ENCODE results near the gene STIP1. TPM values are rescaled to one million over a fixed set of nuclear protein-coding genes. Genes with fewer than 3 reads are reported as not detected.

The STIP1 gene
- total and polyA plus RNA-seq, 2 donors (not counting 1 experiment from before 2014, with no cell fraction given) = 49.8 to 78.7 TPM

DNA sequence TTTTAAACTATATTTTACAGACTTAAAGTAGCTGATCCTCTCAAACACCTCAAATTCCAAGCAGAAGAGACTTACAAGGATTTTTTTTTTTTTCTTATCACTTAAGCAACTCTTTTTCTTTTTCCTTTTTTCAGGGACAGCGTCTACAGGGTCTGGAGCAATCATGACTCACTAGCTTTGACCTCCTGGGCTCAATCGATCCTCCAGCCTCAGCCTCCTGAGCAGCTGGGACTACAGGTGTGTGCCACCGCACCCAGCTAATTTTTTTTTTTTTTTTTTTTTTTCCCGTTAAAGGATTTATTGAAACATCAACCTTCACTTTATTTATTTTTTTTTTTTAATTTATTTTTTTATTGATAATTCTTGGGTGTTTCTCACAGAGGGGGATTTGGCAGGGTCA, 15.6 kb upstream of the STIP1 start:
- Mint-ChIP-seq H3K27me3 (no peaks in the 10 kb centered on the region), H3K9me3 (ENCODE audit: insufficient read depth) (no peaks in the 10 kb centered on the region), H3K4me3 (no peak overlapping the region), H3K4me1 (peaks cover 5% of the 10 kb centered on the region), H3K27ac (no peak overlapping the region)
- H3K9ac ChIP-seq (ENCODE audit: low read length) = no peak overlapping the region
- peaks cover 0 to 4% (median 0%) of the 10 kb centered on the region in 3 donors for H3K9me3 ChIP-seq (ENCODE audit: control extremely low read depth in 1 of 3, control insufficient read depth in 2 of 3, insufficient read depth in 1 of 3, low read length in 2 of 3)
- H3K4me2 ChIP-seq (replicated peaks; ENCODE audit: low read depth, low read length, poor library complexity, severe bottlenecking) = no peak overlapping the region
- H3K27ac ChIP-seq (ENCODE audit: low read length in 2 of 2) = no peak overlapping the region
- 86% methylated on average over 1 of the region's 4 CpGs for WGBS (ENCODE audit: insufficient coverage)
- no peaks in the 10 kb centered on the region for H3K27me3 ChIP-seq (replicated peaks in 1 of 4; ENCODE audit: control extremely low read depth in 1 of 4, control insufficient read depth in 3 of 4, insufficient read depth in 4 of 4, low read length in 3 of 4)
- ChIA-PET POLR2A (interaction anchor here (0.7 kb wide), 1 partner anchor 12 kb away, joined by 3 read pairs; no protein-coding TSS in a partner anchor), CTCF (interaction anchor here (0.7 to 1.6 kb wide), 3 partner anchors 34 to 748 kb away, joined by 3 read pairs; no protein-coding TSS in a partner anchor)
- DNase-seq = no peak
- TF ChIP-seq, protein P1, sequence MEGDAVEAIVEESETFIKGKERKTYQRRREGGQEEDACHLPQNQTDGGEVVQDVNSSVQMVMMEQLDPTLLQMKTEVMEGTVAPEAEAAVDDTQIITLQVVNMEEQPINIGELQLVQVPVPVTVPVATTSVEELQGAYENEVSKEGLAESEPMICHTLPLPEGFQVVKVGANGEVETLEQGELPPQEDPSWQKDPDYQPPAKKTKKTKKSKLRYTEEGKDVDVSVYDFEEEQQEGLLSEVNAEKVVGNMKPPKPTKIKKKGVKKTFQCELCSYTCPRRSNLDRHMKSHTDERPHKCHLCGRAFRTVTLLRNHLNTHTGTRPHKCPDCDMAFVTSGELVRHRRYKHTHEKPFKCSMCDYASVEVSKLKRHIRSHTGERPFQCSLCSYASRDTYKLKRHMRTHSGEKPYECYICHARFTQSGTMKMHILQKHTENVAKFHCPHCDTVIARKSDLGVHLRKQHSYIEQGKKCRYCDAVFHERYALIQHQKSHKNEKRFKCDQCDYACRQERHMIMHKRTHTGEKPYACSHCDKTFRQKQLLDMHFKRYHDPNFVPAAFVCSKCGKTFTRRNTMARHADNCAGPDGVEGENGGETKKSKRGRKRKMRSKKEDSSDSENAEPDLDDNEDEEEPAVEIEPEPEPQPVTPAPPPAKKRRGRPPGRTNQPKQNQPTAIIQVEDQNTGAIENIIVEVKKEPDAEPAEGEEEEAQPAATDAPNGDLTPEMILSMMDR (IDR thresholded peaks at IDR 0.05) = no peak
- no peak for TF ChIP-seq EZH2 (IDR thresholded peaks at IDR 0.05; ENCODE audit: borderline replicate concordance, insufficient read depth, low read depth, low read length, poor library complexity, severe bottlenecking)
- H3K36me3 ChIP-seq (replicated peaks in 1 of 2; ENCODE audit: control extremely low read depth in 1 of 2, control insufficient read depth in 1 of 2, extremely low read depth in 1 of 2, insufficient read depth in 2 of 2, low read length in 1 of 2) = no peaks in the 10 kb centered on the region
- H2AFZ ChIP-seq (ENCODE audit: insufficient read depth, low read depth, low read length, poor library complexity, severe bottlenecking) = no peak overlapping the region
- H3K79me2 ChIP-seq (ENCODE audit: control insufficient read depth, insufficient read depth, low read length) = no peaks in the 10 kb centered on the region
- ATAC-seq (ENCODE audit: low read depth) = no peak
- intact Hi-C loops (cut with micrococcal nuclease) = no loop called here
- no peaks in the 10 kb centered on the region for H4K20me1 ChIP-seq (ENCODE audit: control insufficient read depth, insufficient read depth, low read length, poor library complexity, severe bottlenecking)
- H3K4me1 ChIP-seq (ENCODE audit: control insufficient read depth in 2 of 2, insufficient read depth in 2 of 2, low read length in 2 of 2) = peaks cover 3 to 5% of the 10 kb centered on the region in 2 donors
- H3K4me3 ChIP-seq (ENCODE audit: control extremely low read depth in 1 of 5, extremely low read depth in 1 of 5, insufficient read depth in 1 of 5, low read depth in 2 of 5, low read length in 4 of 5) = no peak overlapping the region

DNA sequence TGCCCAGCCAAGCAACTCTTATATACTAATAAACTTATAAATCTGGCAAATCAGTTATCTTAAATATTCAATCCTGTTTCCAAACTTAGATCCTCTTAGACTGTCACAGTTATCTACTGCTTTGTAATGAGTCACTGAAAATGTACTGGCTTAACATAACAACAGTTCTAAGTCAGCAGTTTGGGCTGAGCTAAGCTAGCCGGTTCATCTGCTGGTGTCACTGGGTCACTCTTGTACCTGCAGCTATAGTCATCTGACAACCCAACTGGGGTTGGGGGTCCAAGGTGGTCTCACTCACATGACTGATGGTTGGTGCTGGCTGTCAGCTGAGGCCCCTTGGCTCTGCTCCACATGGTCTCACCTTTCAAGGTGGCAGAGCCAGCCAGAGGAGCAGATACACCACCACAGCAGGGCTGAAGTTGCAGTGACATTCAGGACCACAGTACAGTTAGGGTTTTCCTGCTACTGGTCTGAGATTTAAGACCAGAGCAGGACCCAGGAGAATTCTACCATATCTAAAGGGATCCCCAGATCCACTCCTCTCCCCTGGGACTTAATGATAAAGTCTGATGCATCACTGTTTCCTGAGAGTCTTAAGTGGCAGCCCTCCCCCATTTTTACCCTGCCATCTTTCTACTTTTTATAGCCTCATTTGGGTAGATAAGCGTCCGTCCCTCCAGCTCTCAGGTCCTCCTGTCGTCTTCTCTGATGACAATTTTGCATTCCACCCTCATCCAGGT, 12.2 kb upstream of the STIP1 start:
- Histone ChIP-seq H3K4me2 (replicated peaks; ENCODE audit: low read depth, low read length, poor library complexity, severe bottlenecking) (no peak overlapping the region), H3K36me3 (replicated peaks in 1 of 2; ENCODE audit: control extremely low read depth in 1 of 2, control insufficient read depth in 1 of 2, extremely low read depth in 1 of 2, insufficient read depth in 2 of 2, low read length in 1 of 2) (no peaks in the 10 kb centered on the region), H3K27me3 (replicated peaks in 1 of 4; ENCODE audit: control extremely low read depth in 1 of 4, control insufficient read depth in 3 of 4, insufficient read depth in 4 of 4, low read length in 3 of 4) (no peaks in the 10 kb centered on the region), H3K4me1 (ENCODE audit: control insufficient read depth in 2 of 2, insufficient read depth in 2 of 2, low read length in 2 of 2) (peaks cover 5 to 7% of the 10 kb centered on the region in 2 donors), H2AFZ (ENCODE audit: insufficient read depth, low read depth, low read length, poor library complexity, severe bottlenecking) (no peak overlapping the region), H3K79me2 (ENCODE audit: control insufficient read depth, insufficient read depth, low read length) (peaks cover 7% of the 10 kb centered on the region), H3K9ac (ENCODE audit: low read length) (no peak overlapping the region), H4K20me1 (ENCODE audit: control insufficient read depth, insufficient read depth, low read length, poor library complexity, severe bottlenecking) (no peaks in the 10 kb centered on the region), H3K9me3 (ENCODE audit: control extremely low read depth in 1 of 3, control insufficient read depth in 2 of 3, insufficient read depth in 1 of 3, low read length in 2 of 3) (peaks cover 0 to 4% (median 0%) of the 10 kb centered on the region in 3 donors), H3K4me3 (ENCODE audit: control extremely low read depth in 1 of 5, extremely low read depth in 1 of 5, insufficient read depth in 1 of 5, low read depth in 2 of 5, low read length in 4 of 5) (no peak overlapping the region), H3K27ac (ENCODE audit: low read length in 2 of 2) (no peak overlapping the region)
- H3K27ac Mint-ChIP-seq = no peak overlapping the region
- no peak overlapping the region for H3K4me3 Mint-ChIP-seq
- H3K9me3 Mint-ChIP-seq (ENCODE audit: insufficient read depth) = no peaks in the 10 kb centered on the region
- H3K4me1 Mint-ChIP-seq = peaks cover 10% of the 10 kb centered on the region
- ATAC-seq (ENCODE audit: low read depth) (no peak), DNase-seq (no peak)
- 92% methylated on average over 4 of the region's 4 CpGs for WGBS (ENCODE audit: insufficient coverage)
- ChIA-PET CTCF (no interaction called here), POLR2A (interaction anchor here (0.6 kb wide), 1 partner anchor 14 kb away, joined by 5 read pairs; no protein-coding TSS in a partner anchor)
- intact Hi-C loops (cut with micrococcal nuclease) = no loop called here
- no peak for TF ChIP-seq EZH2 (IDR thresholded peaks at IDR 0.05; ENCODE audit: borderline replicate concordance, insufficient read depth, low read depth, low read length, poor library complexity, severe bottlenecking)
- H3K27me3 Mint-ChIP-seq = no peaks in the 10 kb centered on the region
